GM23338 (cell line): ENCODE data around the gene SLC7A14. TPM values are rescaled to one million over a fixed set of nuclear protein-coding genes. Genes with fewer than 3 reads are reported as not detected.

Experiments
- ATAC-seq: fragments of 200-7000 bp; cut with Tn5 transposase; 3 replicates; pipeline ENCODE4 v1.9.1; 2020
- DNase-seq: peaks from one replicate; pipeline ENCODE4 v3.0.0-alpha.2; 2015; ENCODE audit warnings: low spot score
- H2AFZ ChIP-seq: fragments of 200-600 bp; sonication (generic); 2 replicates; pipeline ENCODE4 v1.8.0; 2016; ENCODE audit warnings: antibody characterized with exemption, mild to moderate bottlenecking, moderate library complexity
- H3F3A ChIP-seq: fragments of 200-600 bp; sonication (generic); replicated peaks from 2 replicates; pipeline ENCODE4 v1.8.0; 2017; ENCODE audit warnings: antibody characterized with exemption, mixed run types, low read depth
- H3K27ac ChIP-seq: fragments of 200-600 bp; sonication (generic); 2 replicates; pipeline ENCODE4 v1.6.1; 2016; ENCODE audit warnings: low read depth
- H3K27me3 ChIP-seq: fragments of 200-600 bp; sonication (generic); 2 replicates; pipeline ENCODE4 v1.8.0; 2016; ENCODE audit warnings: mild to moderate bottlenecking, mixed run types, moderate library complexity; ENCODE audit not compliant: insufficient read depth
- H3K36me3 ChIP-seq: fragments of 200-600 bp; sonication (generic); 2 replicates; pipeline ENCODE4 v1.8.0; 2016; ENCODE audit warnings: mild to moderate bottlenecking; ENCODE audit not compliant: insufficient read depth
- H3K4me1 ChIP-seq: fragments of 200-600 bp; sonication (generic); 2 replicates; pipeline ENCODE4 v1.8.0; 2016; ENCODE audit warnings: mild to moderate bottlenecking, moderate library complexity; ENCODE audit not compliant: insufficient read depth
- H3K4me2 ChIP-seq: fragments of 200-600 bp; sonication (generic); 2 replicates; pipeline ENCODE4 v1.7.1; 2017; ENCODE audit warnings: mixed run types
- H3K4me3 ChIP-seq: fragments of 200-600 bp; sonication (generic); 2 replicates; pipeline ENCODE4 v1.6.1; 2016; ENCODE audit warnings: mixed run types
- H3K79me2 ChIP-seq: fragments of 200-600 bp; sonication (generic); replicated peaks from 2 replicates; pipeline ENCODE4 v1.8.0; 2017; ENCODE audit warnings: mild to moderate bottlenecking; ENCODE audit not compliant: insufficient read depth
- H3K9me2 ChIP-seq: fragments of 200-600 bp; sonication (generic); 2 replicates; pipeline ENCODE4 v1.8.0; 2017; ENCODE audit not compliant: insufficient read depth
- H4K20me1 ChIP-seq: fragments of 200-600 bp; sonication (generic); replicated peaks from 2 replicates; pipeline ENCODE4 v1.8.0; 2017; ENCODE audit warnings: mild to moderate bottlenecking; ENCODE audit not compliant: insufficient read depth
- H3K27ac Mint-ChIP-seq: 2 replicates; pipeline ENCODE4 v1.8.0; 2020; ENCODE audit warnings: inconsistent platforms, mild to moderate bottlenecking, moderate library complexity, mixed read lengths
- H3K27me3 Mint-ChIP-seq: 3 replicates; pipeline ENCODE4 v1.8.0; 2022; ENCODE audit warnings: low read depth, mild to moderate bottlenecking, moderate library complexity, mixed read lengths, inconsistent platforms; ENCODE audit not compliant: insufficient read depth, poor library complexity
- H3K36me3 Mint-ChIP-seq: 3 replicates; pipeline ENCODE4 v1.8.0; 2021; ENCODE audit warnings: low read depth, mild to moderate bottlenecking, inconsistent platforms, moderate library complexity, mixed read lengths
- H3K4me1 Mint-ChIP-seq: 3 replicates; pipeline ENCODE4 v1.8.0; 2020; ENCODE audit warnings: mild to moderate bottlenecking, inconsistent platforms, mixed read lengths
- H3K4me3 Mint-ChIP-seq: 3 replicates; pipeline ENCODE4 v1.8.0; 2021; ENCODE audit warnings: moderate library complexity, mild to moderate bottlenecking, inconsistent platforms, mixed read lengths
- H3K9me3 Mint-ChIP-seq: 3 replicates; pipeline ENCODE4 v1.8.0; 2020; ENCODE audit warnings: moderate library complexity, mild to moderate bottlenecking, inconsistent platforms, mixed read lengths
- CREB1 ChIP-seq: fragments of 250-450 bp; sonication (Bioruptor Pico); IDR thresholded peaks from 2 replicates; pipeline ENCODE4 v1.5.0; 2020; ENCODE audit warnings: low read depth, mild to moderate bottlenecking, moderate library complexity
- EZH2 ChIP-seq: fragments of 200-600 bp; sonication (generic); IDR thresholded peaks from one replicate; pipeline ENCODE4 v1.8.0; 2017; ENCODE audit warnings: antibody characterized with exemption, mild to moderate bottlenecking, low read depth; ENCODE audit not compliant: unreplicated experiment
- EZH2phosphoT487 ChIP-seq: fragments of 200-600 bp; sonication (generic); IDR thresholded peaks from one replicate; pipeline ENCODE4 v1.8.1; 2018; ENCODE audit warnings: antibody characterized with exemption; ENCODE audit not compliant: unreplicated experiment
- JUNB ChIP-seq: IDR thresholded peaks from one replicate; pipeline ENCODE4 v1.6.1; 2016; ENCODE audit warnings: antibody characterized with exemption; ENCODE audit not compliant: unreplicated experiment
- NANOG ChIP-seq: IDR thresholded peaks from 2 replicates; pipeline ENCODE4 v1.6.1; 2016; ENCODE audit warnings: antibody characterized with exemption, borderline replicate concordance
- POLR2AphosphoS5 ChIP-seq: IDR thresholded peaks from 2 replicates; pipeline ENCODE4 v1.6.1; 2016; ENCODE audit warnings: antibody characterized with exemption, low read depth
- STAT1 ChIP-seq: IDR thresholded peaks from one replicate; pipeline ENCODE4 v1.6.1; 2016; ENCODE audit warnings: antibody characterized with exemption; ENCODE audit not compliant: unreplicated experiment
- ZNF114 ChIP-seq: fragments of 250-450 bp; sonication (Bioruptor Pico); IDR thresholded peaks from 2 replicates; pipeline ENCODE4 v1.5.0; 2020; ENCODE audit warnings: mild to moderate bottlenecking, moderate library complexity
- ZNF331 ChIP-seq: fragments of 250-450 bp; sonication (Bioruptor Pico); IDR thresholded peaks from 2 replicates; pipeline ENCODE4 v1.5.0; 2020; ENCODE audit warnings: low read depth, mild to moderate bottlenecking, moderate library complexity
- polyA plus RNA-seq: library from polyadenylated mRNA; unstranded; fragments of >200 nt; fragmentation: Nextera tagmentation; extraction: Ambion mirVana; gene quantifications from 2 replicates; pipeline ENCODE4 v1.2.1, GENCODE V29; 2016
- total RNA-seq: library from RNA; depleted of rRNA; stranded (reverse); fragments of >200 nt; shearing (Covaris generic); gene quantifications from 2 replicates; pipeline ENCODE4 v1.2.3, GENCODE V29; 2014
- TF ChIP-seq, protein P1 (sequence below), 2 experiments: fragments of 200-600 bp in 1 of 2; sonication (generic) in 1 of 2; conservative IDR thresholded peaks; 2 replicates each; pipeline versions ENCODE4 v1.5.1 to v1.6.1; 2016 to 2017; ENCODE audit warnings: antibody characterized with exemption in 2 of 2, low read depth in 2 of 2, mild to moderate bottlenecking in 2 of 2, moderate library complexity in 1 of 2
- TF ChIP-seq, protein P2 (sequence below): IDR thresholded peaks from 2 replicates; pipeline ENCODE4 v1.6.1; 2016; ENCODE audit warnings: antibody characterized with exemption
- TF ChIP-seq, protein P3 (sequence below): IDR thresholded peaks from one replicate; pipeline ENCODE4 v1.6.1; 2018; ENCODE audit warnings: antibody characterized with exemption; ENCODE audit not compliant: unreplicated experiment
- TF ChIP-seq, protein P4 (sequence below): fragments of 250-450 bp; sonication (Bioruptor Pico); IDR thresholded peaks from 2 replicates; pipeline ENCODE4 v1.5.0; 2020; ENCODE audit warnings: mild to moderate bottlenecking, moderate library complexity

The SLC7A14 gene
- total and polyA plus RNA-seq, 2 experiments from 2014 or later, result 0.49 to 0.82 TPM

DNA sequence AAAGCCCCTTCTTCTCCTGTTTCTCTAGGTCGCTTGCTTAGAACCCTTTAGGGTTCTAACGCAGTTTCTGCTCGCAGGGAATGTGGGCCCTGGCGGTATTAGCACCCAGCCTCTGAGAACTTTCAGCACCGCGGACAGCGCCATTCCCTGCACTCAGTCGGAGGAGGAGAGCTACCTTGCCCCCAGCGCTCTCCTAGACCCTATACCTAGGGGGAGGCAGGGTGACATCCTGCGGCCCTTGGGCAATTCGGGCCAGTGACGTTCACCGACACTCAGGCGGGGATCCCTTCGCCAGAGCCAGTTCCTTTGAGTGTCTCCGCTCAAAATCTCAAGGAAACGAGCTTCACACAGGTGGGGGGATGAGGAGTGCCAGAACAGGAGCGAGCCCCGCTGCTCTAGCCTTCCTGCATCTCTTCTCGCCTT is 1.3 kb downstream of the SLC7A14 start:
- no peak overlapping the region for H3K27ac ChIP-seq
- H3K27me3 ChIP-seq, result peaks cover 57% of the 10 kb centered on the region
- peaks cover 9% of the 10 kb centered on the region; the same call in 1 of the 2 replicates for H4K20me1 ChIP-seq
- no peaks in the 10 kb centered on the region for H3K36me3 ChIP-seq
- Mint-ChIP-seq H3K27ac (no peak overlapping the region), H3K9me3 (no peaks in the 10 kb centered on the region), H3K27me3 (peaks cover 19% of the 10 kb centered on the region), H3K36me3 (no peaks in the 10 kb centered on the region; the same call in 2 of the 3 replicates), H3K4me1 (peaks cover 8% of the 10 kb centered on the region), H3K4me3 (peak overlapping the region; percentile 71)
- ATAC-seq (peak; percentile 87), DNase-seq (peak; percentile 97)
- H3K4me3 ChIP-seq, result peak overlapping the region; percentile 88
- H2AFZ ChIP-seq, result peak overlapping the region; percentile 84
- TF ChIP-seq, protein P1, sequence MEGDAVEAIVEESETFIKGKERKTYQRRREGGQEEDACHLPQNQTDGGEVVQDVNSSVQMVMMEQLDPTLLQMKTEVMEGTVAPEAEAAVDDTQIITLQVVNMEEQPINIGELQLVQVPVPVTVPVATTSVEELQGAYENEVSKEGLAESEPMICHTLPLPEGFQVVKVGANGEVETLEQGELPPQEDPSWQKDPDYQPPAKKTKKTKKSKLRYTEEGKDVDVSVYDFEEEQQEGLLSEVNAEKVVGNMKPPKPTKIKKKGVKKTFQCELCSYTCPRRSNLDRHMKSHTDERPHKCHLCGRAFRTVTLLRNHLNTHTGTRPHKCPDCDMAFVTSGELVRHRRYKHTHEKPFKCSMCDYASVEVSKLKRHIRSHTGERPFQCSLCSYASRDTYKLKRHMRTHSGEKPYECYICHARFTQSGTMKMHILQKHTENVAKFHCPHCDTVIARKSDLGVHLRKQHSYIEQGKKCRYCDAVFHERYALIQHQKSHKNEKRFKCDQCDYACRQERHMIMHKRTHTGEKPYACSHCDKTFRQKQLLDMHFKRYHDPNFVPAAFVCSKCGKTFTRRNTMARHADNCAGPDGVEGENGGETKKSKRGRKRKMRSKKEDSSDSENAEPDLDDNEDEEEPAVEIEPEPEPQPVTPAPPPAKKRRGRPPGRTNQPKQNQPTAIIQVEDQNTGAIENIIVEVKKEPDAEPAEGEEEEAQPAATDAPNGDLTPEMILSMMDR (conservative IDR thresholded peaks at IDR 0.05; ENCODE audit: low read depth in 2 of 2), result no peak
- TF ChIP-seq POLR2AphosphoS5 (no peak), EZH2phosphoT487 (no peak), JUNB (no peak), STAT1 (no peak), ZNF331 (peak; percentile 39; the same call in 1 of the 2 replicates), ZNF114 (CRISPR knock-in tag) (0 out of 2 replicates have a peak, but pooled peaks have one; percentile 71), EZH2 (no peak), NANOG (no peak), CREB1 (peak; percentile 59; the same call in 1 of the 2 replicates)
- TF ChIP-seq, protein P2, sequence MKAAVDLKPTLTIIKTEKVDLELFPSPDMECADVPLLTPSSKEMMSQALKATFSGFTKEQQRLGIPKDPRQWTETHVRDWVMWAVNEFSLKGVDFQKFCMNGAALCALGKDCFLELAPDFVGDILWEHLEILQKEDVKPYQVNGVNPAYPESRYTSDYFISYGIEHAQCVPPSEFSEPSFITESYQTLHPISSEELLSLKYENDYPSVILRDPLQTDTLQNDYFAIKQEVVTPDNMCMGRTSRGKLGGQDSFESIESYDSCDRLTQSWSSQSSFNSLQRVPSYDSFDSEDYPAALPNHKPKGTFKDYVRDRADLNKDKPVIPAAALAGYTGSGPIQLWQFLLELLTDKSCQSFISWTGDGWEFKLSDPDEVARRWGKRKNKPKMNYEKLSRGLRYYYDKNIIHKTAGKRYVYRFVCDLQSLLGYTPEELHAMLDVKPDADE, result no peak
- TF ChIP-seq, protein P3, sequence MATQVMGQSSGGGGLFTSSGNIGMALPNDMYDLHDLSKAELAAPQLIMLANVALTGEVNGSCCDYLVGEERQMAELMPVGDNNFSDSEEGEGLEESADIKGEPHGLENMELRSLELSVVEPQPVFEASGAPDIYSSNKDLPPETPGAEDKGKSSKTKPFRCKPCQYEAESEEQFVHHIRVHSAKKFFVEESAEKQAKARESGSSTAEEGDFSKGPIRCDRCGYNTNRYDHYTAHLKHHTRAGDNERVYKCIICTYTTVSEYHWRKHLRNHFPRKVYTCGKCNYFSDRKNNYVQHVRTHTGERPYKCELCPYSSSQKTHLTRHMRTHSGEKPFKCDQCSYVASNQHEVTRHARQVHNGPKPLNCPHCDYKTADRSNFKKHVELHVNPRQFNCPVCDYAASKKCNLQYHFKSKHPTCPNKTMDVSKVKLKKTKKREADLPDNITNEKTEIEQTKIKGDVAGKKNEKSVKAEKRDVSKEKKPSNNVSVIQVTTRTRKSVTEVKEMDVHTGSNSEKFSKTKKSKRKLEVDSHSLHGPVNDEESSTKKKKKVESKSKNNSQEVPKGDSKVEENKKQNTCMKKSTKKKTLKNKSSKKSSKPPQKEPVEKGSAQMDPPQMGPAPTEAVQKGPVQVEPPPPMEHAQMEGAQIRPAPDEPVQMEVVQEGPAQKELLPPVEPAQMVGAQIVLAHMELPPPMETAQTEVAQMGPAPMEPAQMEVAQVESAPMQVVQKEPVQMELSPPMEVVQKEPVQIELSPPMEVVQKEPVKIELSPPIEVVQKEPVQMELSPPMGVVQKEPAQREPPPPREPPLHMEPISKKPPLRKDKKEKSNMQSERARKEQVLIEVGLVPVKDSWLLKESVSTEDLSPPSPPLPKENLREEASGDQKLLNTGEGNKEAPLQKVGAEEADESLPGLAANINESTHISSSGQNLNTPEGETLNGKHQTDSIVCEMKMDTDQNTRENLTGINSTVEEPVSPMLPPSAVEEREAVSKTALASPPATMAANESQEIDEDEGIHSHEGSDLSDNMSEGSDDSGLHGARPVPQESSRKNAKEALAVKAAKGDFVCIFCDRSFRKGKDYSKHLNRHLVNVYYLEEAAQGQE, result peak; percentile 98
- TF ChIP-seq, protein P4, sequence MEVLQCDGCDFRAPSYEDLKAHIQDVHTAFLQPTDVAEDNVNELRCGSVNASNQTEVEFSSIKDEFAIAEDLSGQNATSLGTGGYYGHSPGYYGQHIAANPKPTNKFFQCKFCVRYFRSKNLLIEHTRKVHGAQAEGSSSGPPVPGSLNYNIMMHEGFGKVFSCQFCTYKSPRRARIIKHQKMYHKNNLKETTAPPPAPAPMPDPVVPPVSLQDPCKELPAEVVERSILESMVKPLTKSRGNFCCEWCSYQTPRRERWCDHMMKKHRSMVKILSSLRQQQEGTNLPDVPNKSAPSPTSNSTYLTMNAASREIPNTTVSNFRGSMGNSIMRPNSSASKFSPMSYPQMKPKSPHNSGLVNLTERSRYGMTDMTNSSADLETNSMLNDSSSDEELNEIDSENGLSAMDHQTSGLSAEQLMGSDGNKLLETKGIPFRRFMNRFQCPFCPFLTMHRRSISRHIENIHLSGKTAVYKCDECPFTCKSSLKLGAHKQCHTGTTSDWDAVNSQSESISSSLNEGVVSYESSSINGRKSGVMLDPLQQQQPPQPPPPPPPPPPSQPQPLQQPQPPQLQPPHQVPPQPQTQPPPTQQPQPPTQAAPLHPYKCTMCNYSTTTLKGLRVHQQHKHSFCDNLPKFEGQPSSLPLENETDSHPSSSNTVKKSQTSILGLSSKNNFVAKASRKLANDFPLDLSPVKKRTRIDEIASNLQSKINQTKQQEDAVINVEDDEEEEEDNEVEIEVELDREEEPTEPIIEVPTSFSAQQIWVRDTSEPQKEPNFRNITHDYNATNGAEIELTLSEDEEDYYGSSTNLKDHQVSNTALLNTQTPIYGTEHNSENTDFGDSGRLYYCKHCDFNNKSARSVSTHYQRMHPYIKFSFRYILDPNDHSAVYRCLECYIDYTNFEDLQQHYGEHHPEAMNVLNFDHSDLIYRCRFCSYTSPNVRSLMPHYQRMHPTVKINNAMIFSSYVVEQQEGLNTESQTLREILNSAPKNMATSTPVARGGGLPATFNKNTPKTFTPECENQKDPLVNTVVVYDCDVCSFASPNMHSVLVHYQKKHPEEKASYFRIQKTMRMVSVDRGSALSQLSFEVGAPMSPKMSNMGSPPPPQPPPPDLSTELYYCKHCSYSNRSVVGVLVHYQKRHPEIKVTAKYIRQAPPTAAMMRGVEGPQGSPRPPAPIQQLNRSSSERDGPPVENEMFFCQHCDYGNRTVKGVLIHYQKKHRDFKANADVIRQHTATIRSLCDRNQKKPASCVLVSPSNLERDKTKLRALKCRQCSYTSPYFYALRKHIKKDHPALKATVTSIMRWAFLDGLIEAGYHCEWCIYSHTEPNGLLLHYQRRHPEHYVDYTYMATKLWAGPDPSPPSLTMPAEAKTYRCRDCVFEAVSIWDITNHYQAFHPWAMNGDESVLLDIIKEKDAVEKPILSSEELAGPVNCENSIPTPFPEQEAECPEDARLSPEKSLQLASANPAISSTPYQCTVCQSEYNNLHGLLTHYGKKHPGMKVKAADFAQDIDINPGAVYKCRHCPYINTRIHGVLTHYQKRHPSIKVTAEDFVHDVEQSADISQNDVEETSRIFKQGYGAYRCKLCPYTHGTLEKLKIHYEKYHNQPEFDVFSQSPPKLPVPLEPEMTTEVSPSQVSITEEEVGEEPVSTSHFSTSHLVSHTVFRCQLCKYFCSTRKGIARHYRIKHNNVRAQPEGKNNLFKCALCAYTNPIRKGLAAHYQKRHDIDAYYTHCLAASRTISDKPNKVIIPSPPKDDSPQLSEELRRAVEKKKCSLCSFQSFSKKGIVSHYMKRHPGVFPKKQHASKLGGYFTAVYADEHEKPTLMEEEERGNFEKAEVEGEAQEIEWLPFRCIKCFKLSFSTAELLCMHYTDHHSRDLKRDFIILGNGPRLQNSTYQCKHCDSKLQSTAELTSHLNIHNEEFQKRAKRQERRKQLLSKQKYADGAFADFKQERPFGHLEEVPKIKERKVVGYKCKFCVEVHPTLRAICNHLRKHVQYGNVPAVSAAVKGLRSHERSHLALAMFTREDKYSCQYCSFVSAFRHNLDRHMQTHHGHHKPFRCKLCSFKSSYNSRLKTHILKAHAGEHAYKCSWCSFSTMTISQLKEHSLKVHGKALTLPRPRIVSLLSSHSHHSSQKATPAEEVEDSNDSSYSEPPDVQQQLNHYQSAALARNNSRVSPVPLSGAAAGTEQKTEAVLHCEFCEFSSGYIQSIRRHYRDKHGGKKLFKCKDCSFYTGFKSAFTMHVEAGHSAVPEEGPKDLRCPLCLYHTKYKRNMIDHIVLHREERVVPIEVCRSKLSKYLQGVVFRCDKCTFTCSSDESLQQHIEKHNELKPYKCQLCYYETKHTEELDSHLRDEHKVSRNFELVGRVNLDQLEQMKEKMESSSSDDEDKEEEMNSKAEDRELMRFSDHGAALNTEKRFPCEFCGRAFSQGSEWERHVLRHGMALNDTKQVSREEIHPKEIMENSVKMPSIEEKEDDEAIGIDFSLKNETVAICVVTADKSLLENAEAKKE, result peak; percentile 73
- peak overlapping the region; percentile 98 for H3K4me2 ChIP-seq
- H3F3A ChIP-seq, result 0 out of 2 replicates have a peak, but pooled peaks cover 5% of the 10 kb centered on the region
- no peaks in the 10 kb centered on the region for H3K79me2 ChIP-seq
- peaks cover 4% of the 10 kb centered on the region for H3K4me1 ChIP-seq
- H3K9me2 ChIP-seq, result no peaks in the 10 kb centered on the region
